Measurements from ENCODE around the gene GPRASP2. TPM values are rescaled to one million over a fixed set of nuclear protein-coding genes. Genes with fewer than 3 reads are reported as not detected.

GPRASP2 gene
- total RNA-seq, 1 experiment from 2014 or later, result 2.1 TPM

DNA sequence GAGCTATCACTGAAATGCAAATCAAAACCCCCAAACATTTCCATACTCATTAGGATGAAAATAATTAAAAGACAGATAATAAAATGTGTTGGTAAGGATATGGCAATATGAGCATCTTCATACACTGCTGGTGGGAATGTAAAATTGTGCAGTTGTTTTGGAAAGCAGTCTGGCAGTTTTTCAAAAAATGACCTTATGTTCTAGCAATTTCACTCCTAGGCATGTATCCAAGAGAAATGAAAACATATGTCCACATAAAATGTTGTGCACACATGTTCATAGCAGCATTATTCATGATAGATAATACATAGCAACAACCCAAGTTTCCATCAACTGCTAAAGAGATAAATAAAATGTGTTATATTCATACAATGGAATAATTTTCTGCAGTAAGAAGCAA lies 14.8 kb upstream of the GPRASP2 start (continued):
- TF ChIP-seq, protein P1, sequence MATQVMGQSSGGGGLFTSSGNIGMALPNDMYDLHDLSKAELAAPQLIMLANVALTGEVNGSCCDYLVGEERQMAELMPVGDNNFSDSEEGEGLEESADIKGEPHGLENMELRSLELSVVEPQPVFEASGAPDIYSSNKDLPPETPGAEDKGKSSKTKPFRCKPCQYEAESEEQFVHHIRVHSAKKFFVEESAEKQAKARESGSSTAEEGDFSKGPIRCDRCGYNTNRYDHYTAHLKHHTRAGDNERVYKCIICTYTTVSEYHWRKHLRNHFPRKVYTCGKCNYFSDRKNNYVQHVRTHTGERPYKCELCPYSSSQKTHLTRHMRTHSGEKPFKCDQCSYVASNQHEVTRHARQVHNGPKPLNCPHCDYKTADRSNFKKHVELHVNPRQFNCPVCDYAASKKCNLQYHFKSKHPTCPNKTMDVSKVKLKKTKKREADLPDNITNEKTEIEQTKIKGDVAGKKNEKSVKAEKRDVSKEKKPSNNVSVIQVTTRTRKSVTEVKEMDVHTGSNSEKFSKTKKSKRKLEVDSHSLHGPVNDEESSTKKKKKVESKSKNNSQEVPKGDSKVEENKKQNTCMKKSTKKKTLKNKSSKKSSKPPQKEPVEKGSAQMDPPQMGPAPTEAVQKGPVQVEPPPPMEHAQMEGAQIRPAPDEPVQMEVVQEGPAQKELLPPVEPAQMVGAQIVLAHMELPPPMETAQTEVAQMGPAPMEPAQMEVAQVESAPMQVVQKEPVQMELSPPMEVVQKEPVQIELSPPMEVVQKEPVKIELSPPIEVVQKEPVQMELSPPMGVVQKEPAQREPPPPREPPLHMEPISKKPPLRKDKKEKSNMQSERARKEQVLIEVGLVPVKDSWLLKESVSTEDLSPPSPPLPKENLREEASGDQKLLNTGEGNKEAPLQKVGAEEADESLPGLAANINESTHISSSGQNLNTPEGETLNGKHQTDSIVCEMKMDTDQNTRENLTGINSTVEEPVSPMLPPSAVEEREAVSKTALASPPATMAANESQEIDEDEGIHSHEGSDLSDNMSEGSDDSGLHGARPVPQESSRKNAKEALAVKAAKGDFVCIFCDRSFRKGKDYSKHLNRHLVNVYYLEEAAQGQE (IDR thresholded peaks at IDR 0.05; ENCODE audit: low read depth), result no peak

DNA sequence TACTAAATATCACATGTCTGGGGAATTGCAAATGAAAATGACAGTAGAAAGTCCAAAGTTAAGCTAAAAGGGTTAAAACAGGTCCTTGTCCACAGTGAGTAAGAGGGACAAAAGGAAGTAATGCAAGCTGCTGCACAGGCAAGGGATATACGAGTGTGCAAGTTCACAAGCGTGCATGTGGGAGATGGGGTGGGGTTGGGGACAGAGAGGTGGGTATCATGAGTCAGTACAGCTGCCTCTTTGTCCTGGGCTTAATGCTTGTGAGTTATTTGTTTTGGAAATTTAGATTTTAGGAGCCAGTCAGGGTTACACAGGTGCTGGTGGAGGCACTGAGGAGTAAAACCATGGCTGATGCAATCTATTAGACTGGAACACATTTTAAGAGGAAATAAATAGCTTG lies 3.3 kb upstream of the GPRASP2 start:
- TF ChIP-seq, protein P1 (IDR thresholded peaks at IDR 0.05; ENCODE audit: low read depth), result no peak
- no peak for TF ChIP-seq ELF1 (IDR thresholded peaks at IDR 0.05; ENCODE audit: borderline replicate concordance, low read depth)
- no peak for TF ChIP-seq SP1 (IDR thresholded peaks at IDR 0.05; ENCODE audit: low read depth)
- no peak for TF ChIP-seq SRF (IDR thresholded peaks at IDR 0.05; ENCODE audit: low read depth)
- no peak for TF ChIP-seq POLR2A (IDR thresholded peaks at IDR 0.05; ENCODE audit: borderline replicate concordance, extremely low read depth, insufficient read depth, insufficient read length)
- no peak for TF ChIP-seq ZNF274 (IDR thresholded peaks at IDR 0.05; ENCODE audit: low read depth, low read length)
- no peak for TF ChIP-seq POLR2AphosphoS5 (IDR thresholded peaks at IDR 0.05; ENCODE audit: low read depth, low read length)
- no peak for TF ChIP-seq EZH2phosphoT487 (IDR thresholded peaks at IDR 0.05; ENCODE audit: borderline replicate concordance)
- TF ChIP-seq SIN3A (IDR thresholded peaks at IDR 0.05; ENCODE audit: low read depth), result no peak
- no peak for TF ChIP-seq ZFX (IDR thresholded peaks at IDR 0.05)
- TF ChIP-seq YY1 (IDR thresholded peaks at IDR 0.05; ENCODE audit: extremely low read depth, insufficient replicate concordance, low read depth, low read length), result no peak
- TF ChIP-seq, protein P2, sequence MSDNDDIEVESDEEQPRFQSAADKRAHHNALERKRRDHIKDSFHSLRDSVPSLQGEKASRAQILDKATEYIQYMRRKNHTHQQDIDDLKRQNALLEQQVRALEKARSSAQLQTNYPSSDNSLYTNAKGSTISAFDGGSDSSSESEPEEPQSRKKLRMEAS (IDR thresholded peaks at IDR 0.05), result no peak
- TF ChIP-seq TCF7L2 (IDR thresholded peaks at IDR 0.05; ENCODE audit: borderline replicate concordance, extremely low read depth, insufficient read depth, insufficient read length), result no peak
- no peak for TF ChIP-seq EZH2 (IDR thresholded peaks at IDR 0.05)
- no peak for TF ChIP-seq FOSL1 (IDR thresholded peaks at IDR 0.05; ENCODE audit: low read depth)
- TF ChIP-seq, protein P3, sequence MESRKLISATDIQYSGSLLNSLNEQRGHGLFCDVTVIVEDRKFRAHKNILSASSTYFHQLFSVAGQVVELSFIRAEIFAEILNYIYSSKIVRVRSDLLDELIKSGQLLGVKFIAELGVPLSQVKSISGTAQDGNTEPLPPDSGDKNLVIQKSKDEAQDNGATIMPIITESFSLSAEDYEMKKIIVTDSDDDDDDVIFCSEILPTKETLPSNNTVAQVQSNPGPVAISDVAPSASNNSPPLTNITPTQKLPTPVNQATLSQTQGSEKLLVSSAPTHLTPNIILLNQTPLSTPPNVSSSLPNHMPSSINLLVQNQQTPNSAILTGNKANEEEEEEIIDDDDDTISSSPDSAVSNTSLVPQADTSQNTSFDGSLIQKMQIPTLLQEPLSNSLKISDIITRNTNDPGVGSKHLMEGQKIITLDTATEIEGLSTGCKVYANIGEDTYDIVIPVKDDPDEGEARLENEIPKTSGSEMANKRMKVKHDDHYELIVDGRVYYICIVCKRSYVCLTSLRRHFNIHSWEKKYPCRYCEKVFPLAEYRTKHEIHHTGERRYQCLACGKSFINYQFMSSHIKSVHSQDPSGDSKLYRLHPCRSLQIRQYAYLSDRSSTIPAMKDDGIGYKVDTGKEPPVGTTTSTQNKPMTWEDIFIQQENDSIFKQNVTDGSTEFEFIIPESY (IDR thresholded peaks at IDR 0.05; ENCODE audit: extremely low read depth, insufficient replicate concordance, low read length), result no peak
- TF ChIP-seq CBX3 (IDR thresholded peaks at IDR 0.05; ENCODE audit: low read depth), result no peak
- no peak for TF ChIP-seq CEBPB (IDR thresholded peaks at IDR 0.05; ENCODE audit: low read depth)

More for the DNA sequence above, 3.3 kb upstream of the GPRASP2 start:
- H3K9me2 ChIP-seq (ENCODE audit: insufficient read depth), result no peaks in the 10 kb centered on the region
- ATAC-seq (no peak), DNase-seq (ENCODE audit: low read depth, low spot score) (no peak)
- no TSS peak for BruUV-seq (replicated peaks)
- no peak overlapping the region for H3K4me2 ChIP-seq (ENCODE audit: low read length)
- H3K27me3 ChIP-seq (ENCODE audit: insufficient read depth, low read length), result no peaks in the 10 kb centered on the region
- no peak overlapping the region for H3K9ac ChIP-seq (ENCODE audit: low read length)
- no peaks in the 10 kb centered on the region for H3K9me3 ChIP-seq (ENCODE audit: control insufficient read depth in 1 of 2, insufficient read depth in 1 of 2, low read depth in 1 of 2, low read length in 2 of 2)
- H3K4me3 ChIP-seq (replicated peaks in 1 of 2; ENCODE audit: low read depth in 1 of 2, low read length in 2 of 2), result no peak overlapping the region
- H3K79me2 ChIP-seq (ENCODE audit: insufficient read depth, low read length), result no peaks in the 10 kb centered on the region
- H3K27ac ChIP-seq (ENCODE audit: low read depth, low read length), result no peak overlapping the region
- ChIA-PET CTCF (no interaction called here), POLR2A (no interaction called here), RAD21 (ENCODE audit: low non-redundant PET in 1 of 2, low total read pairs in 2 of 2, uncharacterized antibody in 2 of 2, unreplicated experiment in 2 of 2) (no interaction called here)
- H3K36me3 ChIP-seq (ENCODE audit: control insufficient read depth in 1 of 2, insufficient read depth in 2 of 2, low read length in 2 of 2), result no peaks in the 10 kb centered on the region
- H4K20me1 ChIP-seq (ENCODE audit: insufficient read depth), result no peaks in the 10 kb centered on the region
- no peak overlapping the region for H2AFZ ChIP-seq (ENCODE audit: low read depth, low read length, poor library complexity, severe bottlenecking)
- intact Hi-C loops (cut with micrococcal nuclease), result loop anchor here (5.0 kb wide), 1 partner anchor 52 kb away; no protein-coding TSS in a partner anchor
- no peaks in the 10 kb centered on the region for H3K4me1 ChIP-seq (ENCODE audit: control insufficient read depth in 1 of 2, insufficient read depth in 2 of 2, low read length in 2 of 2)
